Cardiac muscle cell (in vitro differentiated cells and primary cell): ENCODE data around the gene SLC9A9. TPM values are rescaled to one million over a fixed set of nuclear protein-coding genes. Genes with fewer than 3 reads are reported as not detected.

Experiments used
- DNase-seq, 2 donors: peaks; one replicate each; pipeline versions ENCODE4 v3.0.0 to v3.0.0-alpha.2; 2010 to 2017; ENCODE audit warnings: low read depth in 1 of 2, low spot score in 1 of 2
- H3K27ac ChIP-seq: fragments of 200-600 bp; sonication (generic); 2 replicates; pipeline ENCODE4 v1.5.1; 2016
- H3K27me3 ChIP-seq: fragments of 200-600 bp; sonication (generic); 2 replicates; pipeline ENCODE4 v1.6.0; 2016; ENCODE audit warnings: control low read depth
- H3K36me3 ChIP-seq: fragments of 200-600 bp; sonication (generic); 2 replicates; pipeline ENCODE4 v1.5.1; 2016; ENCODE audit warnings: control low read depth
- H3K4me1 ChIP-seq: fragments of 200-600 bp; sonication (generic); 2 replicates; pipeline ENCODE4 v1.8.1; 2017; ENCODE audit warnings: low read depth, mild to moderate bottlenecking, mixed run types
- H3K4me3 ChIP-seq: fragments of 200-600 bp; sonication (generic); 2 replicates; pipeline ENCODE4 v1.5.1; 2016; ENCODE audit warnings: mild to moderate bottlenecking
- H3K9me3 ChIP-seq: fragments of 200-600 bp; sonication (generic); 2 replicates; pipeline ENCODE4 v1.5.1; 2017; ENCODE audit warnings: low read depth, mild to moderate bottlenecking, control low read depth
- polyA plus RNA-seq: library from polyadenylated mRNA; unstranded; fragments of >200 nt; fragmentation: Nextera tagmentation; extraction: Ambion mirVana; gene quantifications from 2 replicates; pipeline ENCODE4 v1.2.1, GENCODE V29; 2016
- total RNA-seq: library from RNA; depleted of rRNA; stranded (reverse); fragments of >200 nt; gene quantifications from 2 replicates; pipeline ENCODE4 v1.2.3, GENCODE V29; 2016
- TF ChIP-seq, protein P1 (sequence below): IDR thresholded peaks from 2 replicates; pipeline ENCODE4 v1.5.1; 2012; ENCODE audit warnings: low read depth, mild to moderate bottlenecking, low read length

The SLC9A9 gene
- total and polyA plus RNA-seq, 2 experiments from 2014 or later: 0.73 to 1.5 TPM

DNA sequence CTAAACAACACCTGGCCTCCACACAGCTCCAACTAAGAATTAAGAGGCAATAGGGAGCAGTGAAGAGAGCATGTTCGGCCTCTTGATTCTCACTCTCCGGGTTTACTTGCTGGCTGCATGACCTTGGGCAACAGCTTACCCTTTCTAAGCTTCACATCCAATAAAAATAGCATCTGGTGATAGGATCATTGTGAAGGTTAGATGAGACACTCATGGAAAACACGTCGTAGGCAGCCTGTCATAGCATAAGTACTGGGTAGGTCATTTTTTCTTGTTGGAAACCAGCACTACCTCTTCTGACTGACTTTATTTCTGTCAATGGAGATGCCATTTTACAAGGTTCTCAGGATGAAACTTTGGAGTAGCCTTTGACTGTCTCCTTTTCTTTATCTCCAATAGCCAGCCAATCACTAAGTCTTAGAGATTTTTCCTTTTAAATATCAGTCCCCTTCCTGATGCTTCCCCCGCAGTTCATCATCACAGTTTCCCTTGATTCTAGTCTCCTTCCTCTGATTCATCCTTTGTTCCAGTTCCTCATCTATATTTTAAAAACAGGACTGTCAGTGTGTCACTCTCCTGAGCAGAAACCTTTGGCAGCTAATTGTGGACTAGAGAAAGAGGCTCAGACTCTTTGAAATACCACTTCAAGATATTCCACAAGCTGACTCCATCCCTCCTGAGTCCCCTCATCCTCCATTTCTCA is 271.5 kb downstream of the SLC9A9 start:
- no peak overlapping the region for H3K27ac ChIP-seq
- H3K27me3 ChIP-seq: no peaks in the 10 kb centered on the region
- TF ChIP-seq, protein P1, sequence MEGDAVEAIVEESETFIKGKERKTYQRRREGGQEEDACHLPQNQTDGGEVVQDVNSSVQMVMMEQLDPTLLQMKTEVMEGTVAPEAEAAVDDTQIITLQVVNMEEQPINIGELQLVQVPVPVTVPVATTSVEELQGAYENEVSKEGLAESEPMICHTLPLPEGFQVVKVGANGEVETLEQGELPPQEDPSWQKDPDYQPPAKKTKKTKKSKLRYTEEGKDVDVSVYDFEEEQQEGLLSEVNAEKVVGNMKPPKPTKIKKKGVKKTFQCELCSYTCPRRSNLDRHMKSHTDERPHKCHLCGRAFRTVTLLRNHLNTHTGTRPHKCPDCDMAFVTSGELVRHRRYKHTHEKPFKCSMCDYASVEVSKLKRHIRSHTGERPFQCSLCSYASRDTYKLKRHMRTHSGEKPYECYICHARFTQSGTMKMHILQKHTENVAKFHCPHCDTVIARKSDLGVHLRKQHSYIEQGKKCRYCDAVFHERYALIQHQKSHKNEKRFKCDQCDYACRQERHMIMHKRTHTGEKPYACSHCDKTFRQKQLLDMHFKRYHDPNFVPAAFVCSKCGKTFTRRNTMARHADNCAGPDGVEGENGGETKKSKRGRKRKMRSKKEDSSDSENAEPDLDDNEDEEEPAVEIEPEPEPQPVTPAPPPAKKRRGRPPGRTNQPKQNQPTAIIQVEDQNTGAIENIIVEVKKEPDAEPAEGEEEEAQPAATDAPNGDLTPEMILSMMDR: no peak

DNA sequence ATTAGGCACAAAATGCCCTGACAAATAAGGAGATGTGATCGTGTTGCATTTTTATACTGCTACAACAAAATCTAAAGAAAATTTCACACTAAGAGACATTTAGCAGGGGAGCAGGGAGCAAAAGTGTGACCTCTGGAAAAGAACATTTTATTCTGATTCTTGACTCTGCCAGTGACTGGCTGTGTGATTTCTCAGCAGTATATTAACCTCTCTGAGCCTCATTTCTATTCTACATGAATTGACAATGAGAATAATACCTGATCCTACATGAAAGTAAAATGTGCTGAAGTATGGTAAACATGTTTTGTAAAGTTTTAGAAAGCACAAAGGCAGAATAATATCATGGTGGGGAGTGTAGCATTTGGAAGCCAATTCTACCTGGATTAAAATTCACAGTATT is 273.3 kb downstream of the SLC9A9 start:
- no peaks in the 10 kb centered on the region for H3K36me3 ChIP-seq
- no peaks in the 10 kb centered on the region for H3K4me1 ChIP-seq
- TF ChIP-seq, protein P1: no peak
- H3K4me3 ChIP-seq: no peak overlapping the region
- no peaks in the 10 kb centered on the region for H3K9me3 ChIP-seq
- DNase-seq: no peak
- no peak overlapping the region for H3K27ac ChIP-seq
- no peaks in the 10 kb centered on the region for H3K27me3 ChIP-seq

More for the DNA sequence above, 271.5 kb downstream of the SLC9A9 start:
- Histone ChIP-seq H3K4me3 (no peak overlapping the region), H3K36me3 (no peaks in the 10 kb centered on the region), H3K9me3 (no peaks in the 10 kb centered on the region), H3K4me1 (no peaks in the 10 kb centered on the region)
- DNase-seq: peak in 1 of 2 donors; percentile 29

DNA sequence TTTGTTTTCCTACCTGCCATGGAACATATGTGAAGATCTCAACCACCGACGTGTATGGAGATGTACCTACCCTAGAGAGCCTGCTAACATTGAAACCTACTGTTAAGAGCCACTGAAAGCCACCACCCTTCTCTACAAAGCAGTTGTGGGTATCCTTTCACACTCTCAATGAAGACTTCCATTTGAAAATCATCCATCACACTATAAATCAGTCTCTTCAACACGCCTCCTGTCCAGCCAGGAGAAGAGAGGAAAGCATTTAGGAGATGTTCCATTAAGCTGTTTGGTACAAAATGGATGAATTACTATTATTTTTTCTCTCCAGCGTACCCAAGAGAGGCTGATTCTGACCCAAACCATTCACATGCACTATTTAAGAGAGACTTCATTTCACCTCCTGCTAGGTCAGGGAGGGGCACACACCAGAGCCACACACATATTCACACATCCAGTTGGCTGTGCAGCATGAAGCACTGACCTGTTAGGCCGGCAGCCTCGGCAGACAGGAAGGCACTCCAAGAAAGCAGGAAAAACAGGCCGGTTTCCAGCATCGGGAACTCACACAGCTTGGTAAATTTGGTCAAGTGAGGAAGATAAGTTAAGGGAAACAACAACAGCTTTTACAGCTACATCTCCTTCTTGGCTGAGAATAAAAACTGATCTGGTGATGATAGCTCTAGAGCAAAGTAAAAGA is 274.5 kb downstream of the SLC9A9 start:
- Histone ChIP-seq H3K4me1 (no peaks in the 10 kb centered on the region), H3K9me3 (no peaks in the 10 kb centered on the region), H3K36me3 (no peaks in the 10 kb centered on the region), H3K27ac (no peak overlapping the region), H3K4me3 (no peak overlapping the region), H3K27me3 (no peaks in the 10 kb centered on the region)
- TF ChIP-seq, protein P1: no peak
- DNase-seq: no peak

DNA sequence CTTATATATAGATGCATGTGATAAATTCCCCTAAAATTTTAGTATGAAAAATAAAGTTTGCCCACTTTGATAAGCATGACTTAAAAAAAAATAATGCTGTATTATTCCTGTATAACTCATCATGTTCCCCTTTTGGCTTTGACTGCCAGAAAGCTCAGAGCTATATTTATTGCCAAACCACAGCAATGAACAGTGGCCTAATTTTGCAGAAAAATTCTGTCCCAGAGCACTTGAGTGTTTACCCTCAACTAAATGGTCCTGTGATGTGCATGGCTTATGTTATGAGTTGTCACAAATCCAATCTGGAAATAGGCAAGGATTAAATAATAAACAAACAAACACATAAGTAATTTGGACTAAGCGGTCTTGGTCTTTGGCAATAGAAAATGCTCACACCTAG is 276.7 kb downstream of the SLC9A9 start:
- Histone ChIP-seq H3K9me3 (no peaks in the 10 kb centered on the region), H3K4me3 (no peak overlapping the region), H3K27me3 (no peaks in the 10 kb centered on the region), H3K27ac (no peak overlapping the region), H3K36me3 (no peaks in the 10 kb centered on the region), H3K4me1 (peaks cover 4% of the 10 kb centered on the region)
- TF ChIP-seq, protein P1: no peak
- peak in 1 of 2 donors; percentile 45 for DNase-seq

DNA sequence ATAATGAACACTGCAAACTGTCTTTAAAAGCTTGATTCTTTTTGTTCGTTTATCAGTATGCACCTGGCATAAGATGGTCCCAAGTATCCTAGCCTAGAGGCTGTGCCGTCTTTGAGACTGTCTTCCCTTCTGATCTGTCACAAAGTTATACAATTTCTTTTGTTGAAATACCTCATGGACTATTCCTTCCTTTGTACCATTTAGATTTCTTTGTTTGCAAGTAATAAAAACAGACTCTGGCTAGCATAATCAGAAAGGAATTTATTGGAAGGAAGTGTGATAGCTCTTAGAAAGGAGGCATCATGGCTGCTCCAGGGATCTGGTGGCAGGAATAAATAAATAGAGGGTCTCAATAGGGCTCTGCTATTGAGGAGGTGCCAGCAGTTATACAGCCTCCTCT is 280.4 kb downstream of the SLC9A9 start:
- Histone ChIP-seq H3K36me3 (no peaks in the 10 kb centered on the region), H3K27ac (no peak overlapping the region), H3K4me3 (no peak overlapping the region), H3K4me1 (peaks cover 42% of the 10 kb centered on the region), H3K27me3 (no peaks in the 10 kb centered on the region), H3K9me3 (no peaks in the 10 kb centered on the region)
- no peak for DNase-seq
- TF ChIP-seq, protein P1: no peak
